ENCODE data around the gene KCNK5.

Gene KCNK5

DNA sequence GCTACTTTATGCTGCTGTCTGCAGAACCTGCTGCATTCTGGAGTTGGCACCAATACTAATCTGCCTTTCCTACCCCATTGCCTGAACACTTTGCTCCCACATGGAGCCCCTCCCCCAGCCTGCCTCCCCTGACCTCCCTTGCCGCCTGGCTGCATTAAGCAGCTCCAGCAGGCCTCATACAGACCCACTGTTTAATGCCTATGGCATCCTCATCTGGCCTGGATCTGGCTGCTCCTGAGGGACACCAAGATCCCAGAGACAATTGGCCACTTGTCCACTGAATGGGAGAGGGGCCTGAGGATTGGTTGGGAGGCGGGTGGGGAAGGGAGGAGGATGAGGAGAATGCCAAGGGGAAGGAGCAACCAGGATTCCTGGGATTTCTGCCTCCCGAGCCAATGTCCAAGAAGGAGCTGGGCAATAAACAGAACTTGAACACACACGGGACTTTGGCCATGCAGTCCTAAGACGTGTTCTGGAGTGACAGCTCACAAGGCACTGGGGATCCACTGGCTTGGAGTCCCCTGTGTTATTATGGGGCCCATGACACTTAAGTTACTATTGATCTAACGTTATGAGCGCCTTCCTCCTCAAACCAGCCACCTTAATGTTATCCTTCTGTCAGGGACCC is 10.4 kb upstream of the KCNK5 start:
- no peak for DNase-seq

DNA sequence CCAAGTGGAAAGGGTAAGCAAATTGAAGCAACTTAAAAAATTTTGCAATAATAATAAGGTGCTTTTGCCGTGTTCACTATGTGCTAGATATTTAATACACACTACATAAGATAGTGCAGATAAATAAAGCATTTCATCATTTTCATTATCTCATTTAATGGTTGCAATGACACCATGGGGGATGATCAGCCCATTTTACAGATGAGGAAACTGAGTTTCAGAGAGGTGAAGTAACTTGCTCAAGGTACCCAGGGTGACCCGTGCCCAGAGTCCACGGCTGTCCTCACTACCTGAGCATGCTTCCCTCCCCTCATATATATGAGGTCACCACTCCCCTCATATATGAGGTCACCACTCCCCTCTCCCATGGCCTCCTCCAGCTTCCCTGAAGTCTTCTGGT is 7.5 kb upstream of the KCNK5 start:
- no peak for DNase-seq

DNA sequence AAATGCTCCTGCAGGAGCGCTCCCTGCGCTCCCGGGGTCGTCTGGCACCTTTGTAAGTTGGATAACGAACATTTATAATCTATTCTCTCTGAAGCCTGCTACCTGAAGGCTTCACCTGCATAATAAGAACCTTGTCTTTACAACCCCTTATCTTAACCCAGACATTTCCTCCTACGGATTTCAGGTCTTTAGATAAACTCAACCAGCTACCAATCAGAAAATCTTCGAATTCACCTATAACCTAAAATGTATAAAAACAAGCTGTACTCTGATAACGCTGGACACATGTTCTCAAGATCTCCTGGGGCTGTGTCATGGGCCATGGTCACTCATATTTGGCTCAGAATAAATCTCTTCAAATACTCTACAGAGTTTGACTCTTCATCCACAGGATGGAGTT is 4.1 kb upstream of the KCNK5 start:
- no peak for DNase-seq

DNA sequence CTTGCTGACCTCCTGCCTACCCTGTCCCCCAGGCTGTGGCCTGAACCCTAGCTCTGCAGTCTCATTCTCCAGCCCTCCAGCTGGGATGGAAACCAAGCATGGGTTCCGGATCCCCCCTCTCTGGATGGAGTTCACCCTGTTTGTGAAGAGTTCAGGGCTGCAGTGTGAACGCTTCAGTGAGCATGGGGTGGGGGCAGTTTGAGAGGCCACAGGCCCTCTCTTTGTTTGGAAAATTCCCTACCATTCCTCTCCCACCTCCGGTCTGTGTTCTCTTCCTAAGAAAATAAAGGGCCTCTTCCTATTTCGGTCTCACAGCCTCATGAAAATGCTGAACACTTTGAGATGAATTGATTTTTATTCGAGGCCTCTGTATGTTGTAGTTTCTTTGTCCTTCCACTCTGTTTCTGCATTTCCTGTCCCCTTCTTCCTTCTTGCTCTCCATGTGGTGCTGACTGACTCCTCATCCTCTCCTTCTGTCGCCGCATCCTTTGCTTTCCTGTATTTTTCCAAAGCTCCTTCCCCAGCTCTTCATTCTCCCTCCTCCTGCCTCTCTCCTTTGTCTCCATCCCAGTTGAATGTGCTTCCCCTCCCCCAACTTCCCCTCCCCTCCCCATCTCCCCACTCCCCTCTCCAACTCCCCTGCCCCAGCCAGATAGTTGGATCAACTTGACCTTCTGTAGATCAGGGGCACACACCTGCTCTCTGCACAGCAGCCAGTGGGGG is 2.4 kb upstream of the KCNK5 start:
- DNase-seq = no peak

DNA sequence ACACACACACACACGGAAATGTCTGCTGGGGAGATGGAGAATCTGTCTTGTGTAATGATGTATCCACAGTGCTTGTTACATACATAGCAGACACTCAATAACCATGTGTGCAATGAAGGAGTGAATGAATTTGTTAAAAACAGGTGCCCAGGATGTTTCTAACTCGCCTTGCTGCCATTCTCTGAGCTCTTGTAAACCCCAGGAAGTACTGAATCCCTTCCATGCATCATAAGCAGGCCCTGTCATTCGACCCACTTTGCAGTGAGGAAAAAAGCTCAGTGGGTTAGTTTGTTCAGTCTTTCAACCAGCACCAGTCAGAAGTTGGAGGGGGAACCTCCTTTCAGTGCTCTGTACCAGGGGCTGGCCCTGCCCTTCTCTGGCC is 1.4 kb upstream of the KCNK5 start:
- no peak for DNase-seq

DNA sequence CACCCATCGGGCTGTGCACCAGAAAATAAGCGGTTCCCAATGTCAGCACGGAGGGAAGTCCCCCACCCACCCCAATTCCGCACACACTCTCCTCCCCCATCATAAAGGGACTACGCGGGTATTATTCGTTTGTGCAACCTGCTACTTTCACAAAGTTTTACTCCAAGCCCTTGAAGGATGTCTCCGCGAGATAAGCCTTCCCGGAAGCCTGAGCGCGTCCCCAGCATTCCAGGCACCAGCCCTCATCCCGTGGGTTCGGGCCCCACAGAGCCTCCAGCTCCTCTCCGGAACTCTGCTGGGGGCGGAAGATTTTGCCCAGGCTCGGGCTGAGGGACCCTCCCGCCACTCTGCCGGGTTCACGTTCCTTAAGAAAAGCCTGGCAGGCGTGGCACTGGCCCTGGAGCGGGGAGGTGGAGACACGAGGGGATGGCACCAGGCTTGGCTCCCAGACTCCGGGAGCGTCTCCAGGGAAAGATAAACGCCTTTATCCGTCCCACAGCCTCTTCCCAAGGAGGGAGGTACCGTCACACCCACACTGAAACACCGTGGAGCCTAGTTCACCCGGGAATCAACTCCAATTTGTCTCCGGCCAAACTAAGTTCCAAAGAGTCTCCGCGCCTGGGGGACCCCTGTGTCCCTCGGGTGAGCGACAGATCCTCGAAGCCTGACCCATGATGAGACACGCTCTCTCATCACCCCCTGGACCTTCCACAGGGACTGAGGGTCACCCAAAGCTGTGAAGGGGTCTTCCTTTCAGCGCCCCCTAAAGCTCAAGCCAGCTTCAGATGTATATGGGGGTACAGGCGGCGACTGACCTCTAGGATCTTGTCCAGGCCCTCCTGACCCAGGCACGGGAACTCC is 934 bp downstream of the KCNK5 start:
- peak; percentile 74 for DNase-seq

DNA sequence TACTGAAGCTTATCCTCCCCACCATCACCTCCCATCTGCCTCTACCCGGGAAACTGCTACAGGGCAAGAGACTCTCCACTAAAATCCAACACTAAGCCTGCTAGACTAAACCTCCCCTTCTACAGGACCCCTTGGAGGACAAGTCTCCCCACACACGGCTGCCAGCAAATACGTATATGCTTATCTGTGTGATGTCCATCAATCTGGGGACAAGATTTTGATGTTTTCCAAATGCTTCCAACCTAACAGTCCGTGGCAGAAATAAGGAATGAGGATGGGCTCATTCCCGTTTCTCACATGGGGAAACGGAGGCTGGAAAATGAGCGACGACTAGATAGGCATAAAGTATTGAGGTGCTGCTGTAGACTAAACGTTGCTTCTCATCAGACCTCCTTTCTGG is 1.8 kb downstream of the KCNK5 start:
- no peak for DNase-seq

DNA sequence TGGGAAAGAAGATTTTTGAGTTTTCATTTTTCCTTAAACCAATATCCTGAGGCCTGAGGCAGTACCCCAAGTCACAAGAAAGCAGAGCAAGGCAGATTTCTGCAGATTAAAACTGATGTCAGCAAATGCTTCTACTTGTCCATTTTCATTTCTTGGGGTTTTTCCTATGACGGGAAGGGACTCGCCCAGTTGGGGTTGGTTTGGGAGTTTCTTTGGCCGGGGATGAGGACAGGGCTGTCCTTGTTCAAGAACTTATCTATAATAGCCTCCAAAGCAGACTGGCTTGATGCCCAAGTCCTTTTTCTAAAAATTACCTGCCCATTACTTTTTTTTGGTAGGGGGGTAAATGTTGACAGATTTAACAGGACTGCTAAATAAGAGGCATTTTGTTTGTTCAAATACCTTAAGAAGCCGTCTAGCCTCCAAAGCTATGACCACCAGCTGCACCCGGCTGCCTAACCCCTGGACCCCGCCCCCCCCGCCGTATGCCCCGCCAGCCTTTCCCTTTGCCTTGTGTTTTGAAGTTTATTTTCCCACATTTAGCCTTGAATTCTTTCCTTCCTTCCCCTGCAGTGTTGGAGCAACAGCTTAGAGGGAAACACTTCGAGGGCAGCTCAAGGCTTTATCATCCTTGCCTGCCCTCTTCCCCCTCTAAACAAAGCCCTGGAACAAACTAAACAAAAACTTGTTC is 2.5 kb downstream of the KCNK5 start:
- no peak for DNase-seq

DNA sequence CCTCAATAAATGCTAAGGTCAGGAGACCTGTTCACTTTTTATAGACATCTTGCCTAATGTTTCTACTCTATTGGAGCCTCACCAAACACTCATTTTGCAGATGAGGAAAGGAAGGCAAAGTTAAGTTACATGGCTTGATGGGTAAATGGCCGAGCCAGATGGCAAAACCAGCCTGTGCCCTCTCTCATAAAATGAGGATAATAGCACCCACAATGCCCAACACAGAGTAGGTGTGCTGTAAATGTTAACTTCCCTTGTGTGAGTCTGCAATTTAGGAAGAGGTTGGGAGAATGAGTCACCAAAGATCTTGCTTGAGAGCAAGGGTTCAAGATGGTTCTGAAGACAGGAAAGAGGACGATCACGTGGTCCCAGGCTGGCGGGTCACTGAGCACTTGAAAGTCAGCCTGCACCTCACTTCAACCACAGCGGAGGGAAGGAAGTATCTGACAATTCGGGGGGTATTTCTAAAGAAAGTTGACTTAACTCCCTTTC is 3.3 kb downstream of the KCNK5 start:
- peak; percentile 66 for DNase-seq

DNA sequence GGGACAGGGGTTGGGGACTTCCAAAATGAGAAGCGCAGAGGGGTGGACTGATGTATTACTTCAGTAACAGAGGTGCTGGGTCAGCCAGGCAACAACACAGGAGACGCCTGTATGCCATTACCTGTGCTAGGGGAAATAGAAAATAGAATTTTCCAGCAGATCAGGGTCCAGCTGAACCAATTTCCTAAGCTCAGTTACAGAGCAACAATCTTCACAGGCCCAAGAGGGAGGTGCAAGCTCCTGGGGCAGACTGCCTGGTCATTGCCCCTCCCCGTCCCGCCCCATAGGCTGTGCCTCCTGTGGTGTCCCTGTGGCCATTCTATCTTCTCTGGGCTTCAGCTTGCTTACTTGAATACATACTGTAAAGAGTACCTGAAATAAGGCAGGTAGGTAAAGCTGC is 3.7 kb downstream of the KCNK5 start:
- DNase-seq = no peak

DNA sequence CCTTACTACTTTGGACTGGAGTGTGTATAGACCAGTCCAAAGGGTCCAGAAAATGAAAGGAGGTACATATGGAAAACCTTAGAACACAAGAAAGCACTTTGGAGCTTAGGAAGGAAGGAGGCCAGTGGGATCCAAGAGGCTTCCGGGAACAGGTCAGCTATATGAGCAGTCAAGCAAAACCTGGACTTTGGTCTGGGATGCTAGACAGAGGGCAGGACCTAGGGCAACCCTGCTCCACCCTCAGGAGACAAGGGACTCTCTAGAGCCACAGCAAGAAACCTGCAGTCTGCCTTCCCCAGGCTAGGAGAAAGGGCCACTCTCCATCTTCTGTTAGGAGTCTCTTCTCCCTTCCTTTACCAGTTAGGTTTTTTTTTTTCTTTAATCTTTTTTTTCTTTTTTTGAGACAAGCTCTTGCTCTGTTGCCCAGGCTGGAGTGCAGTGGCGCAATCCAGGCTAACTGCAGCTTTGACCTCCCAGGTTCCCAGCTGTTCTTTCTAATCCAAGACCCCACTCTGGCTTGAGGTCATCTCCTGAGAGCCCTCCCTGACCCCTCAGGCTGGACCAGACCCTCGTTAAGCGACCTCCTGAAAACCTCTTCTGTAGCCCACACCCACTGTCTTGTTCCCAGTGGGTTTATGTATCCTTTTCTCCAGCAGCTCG is 4.6 kb downstream of the KCNK5 start:
- DNase-seq = no peak

DNA sequence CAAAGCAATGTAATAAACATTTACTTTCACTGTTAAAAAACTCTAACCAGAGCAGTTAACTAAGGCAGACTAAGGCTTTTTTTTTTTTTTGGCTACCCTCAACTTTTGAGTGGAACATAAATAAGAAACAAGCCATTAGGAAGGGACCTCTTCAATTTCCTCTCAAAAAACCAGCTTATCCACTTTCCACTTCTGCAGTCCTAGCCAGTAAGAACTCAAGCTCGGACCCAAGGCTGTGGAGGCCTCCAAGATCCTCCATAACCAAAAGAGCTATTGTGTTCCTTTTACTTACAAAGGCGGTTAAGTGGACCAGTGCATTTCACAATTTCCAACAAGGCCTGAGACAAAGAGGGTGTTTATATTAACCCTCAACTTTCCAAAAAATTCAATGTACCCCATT is 5.3 kb downstream of the KCNK5 start:
- DNase-seq = no peak

DNA sequence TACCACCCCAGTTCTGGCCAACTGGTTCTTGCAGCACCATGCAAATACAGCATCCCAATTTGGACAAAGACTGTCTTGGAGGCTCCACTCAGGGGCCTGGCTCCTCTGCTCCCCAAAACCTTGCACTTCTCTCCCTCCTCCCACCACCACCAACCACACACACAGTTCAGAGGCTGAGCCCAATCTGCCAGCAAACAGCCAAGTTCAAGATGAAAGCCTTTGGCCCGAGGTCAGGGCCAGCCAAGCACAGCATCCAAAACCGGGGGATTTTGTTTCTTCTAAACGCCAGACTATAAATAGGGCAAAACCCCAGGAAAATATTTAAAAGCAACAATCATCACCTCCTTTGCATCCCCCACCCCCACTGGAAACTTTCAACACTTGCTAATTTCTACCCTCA is 5.7 kb downstream of the KCNK5 start:
- DNase-seq = no peak

DNA sequence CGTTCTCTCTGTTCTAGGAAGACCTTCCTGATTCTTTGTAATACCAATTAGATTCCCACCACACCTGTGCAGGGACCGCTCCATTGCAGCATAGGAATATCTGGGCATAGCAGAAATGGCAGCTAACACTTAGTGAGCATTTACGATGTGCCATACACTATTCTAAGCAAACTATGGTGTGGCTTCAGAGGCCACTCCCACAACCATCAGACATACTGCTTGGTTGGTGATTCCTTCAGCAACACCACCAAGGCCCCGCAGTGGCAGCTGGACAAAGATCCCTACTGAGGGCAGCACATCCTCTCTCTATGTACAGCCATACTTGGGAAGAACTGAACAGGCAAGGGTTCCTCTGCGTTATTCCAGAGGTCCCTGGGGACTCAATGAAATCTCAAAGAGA is 6.2 kb downstream of the KCNK5 start:
- no peak for DNase-seq

DNA sequence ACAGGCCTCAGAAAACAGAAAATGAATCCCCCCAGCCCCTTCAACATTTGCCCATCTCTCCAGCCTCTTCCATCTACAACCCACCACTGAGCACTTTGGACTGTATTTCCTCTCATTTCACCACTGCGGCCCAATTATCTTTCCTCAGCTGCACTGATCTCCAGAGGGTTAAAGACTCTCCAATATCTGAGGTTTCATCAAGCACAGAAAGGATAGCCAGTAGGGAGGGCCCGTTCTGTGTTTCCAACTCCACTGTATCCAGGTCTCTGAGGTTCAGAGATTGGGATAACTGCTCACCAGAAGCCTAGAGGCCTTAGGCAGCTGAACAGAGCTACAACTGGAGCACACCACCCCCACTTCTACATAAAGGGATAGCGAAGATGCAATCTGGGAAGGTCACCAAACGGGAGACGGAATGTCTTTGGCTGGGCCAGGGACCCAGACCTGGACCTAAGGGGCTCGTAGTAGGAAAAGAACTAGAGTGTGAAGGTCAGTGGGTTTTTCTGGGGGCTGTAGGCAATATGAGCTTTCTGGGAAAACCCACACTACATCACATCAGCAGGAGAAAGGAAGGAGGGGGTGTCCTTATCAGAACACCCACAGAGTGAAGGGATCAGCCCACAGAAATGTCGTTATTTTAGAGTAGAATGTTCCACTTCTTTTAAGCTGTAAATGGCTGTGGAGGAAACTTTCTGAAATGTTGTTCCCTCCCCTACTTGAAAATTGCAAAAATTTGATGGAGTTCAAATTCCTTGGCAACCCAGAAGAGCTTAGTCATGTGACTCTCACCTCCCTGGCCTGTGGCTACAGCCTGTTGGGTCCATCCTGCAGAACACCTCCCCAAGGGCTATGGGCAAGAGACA is 7.3 kb downstream of the KCNK5 start:
- DNase-seq = no peak

DNA sequence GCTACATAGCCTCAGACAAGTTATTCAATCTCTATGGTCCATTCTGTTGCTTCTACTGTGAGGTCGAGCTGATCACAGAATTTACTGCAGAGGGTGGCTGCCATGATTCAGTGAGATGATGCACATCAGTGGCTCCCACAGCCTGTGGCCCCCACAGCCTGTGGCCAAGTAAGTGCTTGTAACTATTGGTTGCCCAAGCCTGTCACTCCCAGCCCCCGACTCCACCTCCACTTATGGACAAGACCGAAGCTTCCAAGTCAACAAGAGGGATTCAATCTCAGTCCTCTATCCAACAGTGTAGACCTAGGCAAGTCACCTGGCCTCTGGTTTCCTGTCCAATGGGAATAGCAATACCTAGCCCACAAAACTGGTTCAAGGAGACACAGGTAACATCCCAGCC is 8.2 kb downstream of the KCNK5 start:
- no peak for DNase-seq

DNA sequence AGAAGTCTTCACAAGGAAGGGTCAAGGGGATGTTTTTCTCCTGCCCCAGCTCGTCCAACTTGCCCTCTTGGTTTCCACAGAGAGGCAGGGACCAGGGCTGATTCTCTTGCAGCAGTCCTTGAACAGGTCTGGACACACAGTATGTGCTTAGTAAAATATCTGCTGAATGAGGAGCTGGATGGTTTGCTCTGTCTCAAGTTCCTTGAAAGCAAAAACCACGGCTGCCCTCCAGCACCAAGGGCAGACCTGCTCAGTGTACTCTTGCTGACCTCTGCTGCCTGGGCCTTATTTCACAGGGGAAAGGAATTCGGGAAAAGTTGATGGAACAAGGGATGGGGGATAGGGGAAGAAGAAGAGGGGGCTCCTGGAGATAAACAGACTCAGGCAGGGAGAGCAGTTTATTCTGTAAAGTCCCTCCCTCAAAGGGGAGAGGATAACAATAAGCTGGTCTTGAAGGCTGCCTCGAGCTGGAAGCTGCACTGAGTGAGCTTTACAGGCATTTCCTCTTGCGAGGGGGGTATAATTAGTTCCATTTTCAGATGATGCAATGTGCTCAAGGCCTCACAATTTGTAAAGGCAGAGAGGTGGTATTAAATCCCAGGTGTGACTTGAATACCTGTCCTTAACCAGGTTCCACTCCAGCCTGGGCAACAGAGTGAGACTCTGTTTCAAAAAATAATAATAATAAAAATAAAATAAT is 10.3 kb downstream of the KCNK5 start:
- no peak for DNase-seq

DNA sequence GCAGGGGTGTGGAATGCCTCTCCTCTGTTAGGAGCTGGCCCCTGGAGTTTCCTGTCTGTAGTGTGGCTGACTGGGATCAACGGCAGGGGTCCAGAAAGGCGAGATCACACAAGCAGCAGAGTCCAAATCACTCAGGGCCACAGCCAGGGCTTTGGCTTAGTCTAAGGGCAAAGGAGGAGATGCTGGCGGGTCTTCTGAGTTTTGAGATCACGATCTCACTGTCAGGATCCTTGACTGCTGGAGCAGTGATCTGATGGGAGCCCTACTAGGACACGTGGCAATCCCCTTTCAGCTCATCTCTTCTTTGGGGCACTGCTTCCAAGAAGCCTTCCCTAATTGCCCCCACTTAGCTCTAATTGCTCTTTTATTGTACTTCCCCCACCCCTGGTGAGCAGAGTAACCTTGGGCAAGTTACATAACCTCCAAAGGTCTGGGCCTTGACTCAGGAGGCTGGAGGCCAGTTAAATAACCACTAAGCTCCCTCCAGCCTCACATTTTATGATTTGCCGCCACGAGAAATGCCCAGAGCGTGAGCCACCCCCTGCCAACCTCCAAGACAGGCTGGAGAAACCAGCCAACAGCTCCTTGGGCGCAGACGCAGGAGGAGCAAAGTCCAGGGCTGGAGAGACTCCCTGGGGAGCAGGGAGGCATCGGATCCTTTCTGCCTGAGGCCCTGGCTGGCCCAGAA is 12.0 kb downstream of the KCNK5 start:
- no peak for DNase-seq

DNA sequence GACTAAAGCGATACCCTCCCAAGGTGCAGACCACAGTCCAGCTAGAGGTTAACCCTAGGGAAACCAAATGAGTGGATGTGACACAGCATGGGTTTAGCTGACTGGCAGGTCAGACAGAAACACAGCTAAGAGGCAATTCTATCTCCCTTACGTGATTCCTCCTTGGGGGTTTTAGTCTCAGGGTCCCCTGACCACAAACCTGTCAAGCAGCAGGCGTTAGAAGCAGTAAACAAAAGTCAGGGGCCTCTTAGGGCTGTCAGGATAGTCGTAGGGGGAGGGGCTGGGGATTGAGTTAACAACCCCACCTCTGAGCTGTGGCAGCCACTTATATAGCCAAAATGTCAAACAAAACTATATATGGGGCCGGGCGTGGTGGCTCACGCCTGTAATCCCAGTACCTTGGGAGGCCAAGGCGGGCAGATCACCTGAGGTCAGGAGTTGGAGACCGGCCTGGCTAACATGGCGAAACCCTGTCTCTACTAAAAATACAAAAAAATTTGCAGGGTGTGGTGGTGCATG is 13.6 kb downstream of the KCNK5 start:
- no peak for DNase-seq

All from activated effector memory CD4-positive, alpha-beta T cell treated with anti-CD3 and anti-CD28 coated beads, Interleukin-2, amount 50 U/mL, for 16 hours (primary cell).